ENCODE results near the gene HMHB1.
A peak's percentile ranks its signal among the peaks of the same experiment; 100 is the strongest.
"Not testable (repeated sequence)": the region's sequence is repeated elsewhere in the genome, so short reads cannot be mapped to it uniquely, and the experiment has no call there.

HMHB1 gene

GRCh38 chr5:143801252-143801939, 10.6 kb upstream of the HMHB1 start:
- DNase-seq (ENCODE audit: low read depth, low spot score), result no peak

- no peak for DNase-seq (ENCODE audit: low read depth, low spot score)
Observed at GRCh38 chr5:143805861-143806260, 6.1 kb upstream of the HMHB1 start.

- no peak for DNase-seq (ENCODE audit: low read depth, low spot score)
Observed at GRCh38 chr5:143806579-143806978, 5.4 kb upstream of the HMHB1 start.

- no peak for DNase-seq (ENCODE audit: low read depth, low spot score)
Observed at GRCh38 chr5:143807401-143807800, 4.6 kb upstream of the HMHB1 start.

- DNase-seq (ENCODE audit: low read depth, low spot score), result not testable (repeated sequence)
Observed at GRCh38 chr5:143816370-143816769, 4.4 kb downstream of the HMHB1 start.

- no peak for DNase-seq (ENCODE audit: low read depth, low spot score)
Observed at GRCh38 chr5:143819716-143820115, 7.8 kb downstream of the HMHB1 start.

- no peak for DNase-seq (ENCODE audit: low read depth, low spot score)
Observed at GRCh38 chr5:143820451-143820850, 8.5 kb downstream of the HMHB1 start.

GRCh38 chr5:143824851-143825720, 13.1 kb downstream of the HMHB1 start:
- DNase-seq (ENCODE audit: low read depth, low spot score), result peak; percentile 58

- DNase-seq (ENCODE audit: low read depth, low spot score), result no peak
Observed at GRCh38 chr5:143826951-143827444, 15.0 kb downstream of the HMHB1 start.

- no peak for DNase-seq (ENCODE audit: low read depth, low spot score)
Observed at GRCh38 chr5:143828710-143829109, 16.7 kb downstream of the HMHB1 start.

GRCh38 chr5:143833177-143833576, 21.2 kb downstream of the HMHB1 start:
- DNase-seq (ENCODE audit: low read depth, low spot score), result no peak

- DNase-seq (ENCODE audit: low read depth, low spot score), result no peak
Observed at GRCh38 chr5:143835251-143835650, 23.3 kb downstream of the HMHB1 start.

GRCh38 chr5:143836161-143836725, 24.3 kb downstream of the HMHB1 start:
- no peak for DNase-seq (ENCODE audit: low read depth, low spot score)

GRCh38 chr5:143837306-143837848, 25.4 kb downstream of the HMHB1 start:
- DNase-seq (ENCODE audit: low read depth, low spot score), result no peak

- no peak for DNase-seq (ENCODE audit: low read depth, low spot score)
Observed at GRCh38 chr5:143841446-143841845, 29.5 kb downstream of the HMHB1 start.

- DNase-seq (ENCODE audit: low read depth, low spot score), result no peak
Observed at GRCh38 chr5:143842920-143843319, 31.0 kb downstream of the HMHB1 start.

- no peak for DNase-seq (ENCODE audit: low read depth, low spot score)
Observed at GRCh38 chr5:143843461-143843860, 31.5 kb downstream of the HMHB1 start.

GRCh38 chr5:143850050-143850683, 38.2 kb downstream of the HMHB1 start:
- no peak for DNase-seq (ENCODE audit: low read depth, low spot score)

GRCh38 chr5:143851383-143851782, 39.4 kb downstream of the HMHB1 start:
- DNase-seq (ENCODE audit: low read depth, low spot score), result no peak

- no peak for DNase-seq (ENCODE audit: low read depth, low spot score)
Observed at GRCh38 chr5:143860211-143860610, 48.2 kb downstream of the HMHB1 start.

- no peak for DNase-seq (ENCODE audit: low read depth, low spot score)
Observed at GRCh38 chr5:143862271-143862670, 50.3 kb downstream of the HMHB1 start.
